GM19238 (cell line): ENCODE measurements around the gene MALT1.
"Not testable (repeated sequence)": the region's sequence is repeated elsewhere in the genome, so short reads cannot be mapped to it uniquely, and the experiment has no call there.

Experiments used
- DNase-seq: peaks from one replicate; pipeline ENCODE4 v3.0.0; 2011; ENCODE audit warnings: low spot score; ENCODE audit not compliant: insufficient read length

The MALT1 gene

DNA sequence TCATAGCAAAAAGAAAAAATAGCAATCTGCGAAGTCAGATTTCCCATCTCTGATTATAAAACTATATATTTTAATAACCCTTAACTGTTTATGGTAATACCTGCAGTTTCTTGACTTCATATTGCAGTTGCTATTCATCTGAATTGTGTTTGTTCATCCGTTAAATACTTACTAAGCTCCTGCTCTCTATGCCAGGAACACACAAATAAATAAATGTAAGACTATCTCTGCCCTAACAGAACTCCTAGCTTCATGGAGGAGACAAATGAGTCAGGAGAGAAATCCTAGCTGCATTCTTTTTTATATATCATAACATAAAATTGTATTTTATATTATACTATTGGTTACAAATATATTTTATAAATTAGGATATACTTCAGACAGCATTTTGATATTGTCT, 61.2 kb downstream of the MALT1 start:
- no peak for DNase-seq

- DNase-seq: no peak
Observed at GRCh38 chr18:58733866-58734265, 62.6 kb downstream of the MALT1 start.

- no peak for DNase-seq
Observed at GRCh38 chr18:58738322-58738721, 67.1 kb downstream of the MALT1 start.

DNA sequence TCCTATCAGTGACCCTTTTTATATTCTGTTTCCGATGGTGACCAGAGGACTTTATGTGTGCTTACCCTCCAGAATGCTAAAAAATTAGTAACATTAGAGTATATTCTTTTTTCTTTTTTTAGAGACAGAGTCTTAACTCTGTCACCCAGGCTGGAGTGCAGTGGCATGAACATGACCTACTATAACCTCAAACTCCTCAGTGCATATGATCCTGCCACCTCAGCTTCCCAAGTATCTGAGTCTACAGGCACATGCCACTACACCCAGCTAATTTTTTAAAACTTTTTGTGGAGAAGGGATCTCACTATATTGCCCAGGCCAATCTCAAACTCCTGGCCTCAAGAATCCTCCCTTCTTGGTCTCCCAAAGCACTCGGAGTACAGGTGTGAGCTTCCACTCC, 74.6 kb downstream of the MALT1 start:
- DNase-seq: no peak

- DNase-seq: no peak
Observed at GRCh38 chr18:58748899-58749595, 77.8 kb downstream of the MALT1 start.

DNA sequence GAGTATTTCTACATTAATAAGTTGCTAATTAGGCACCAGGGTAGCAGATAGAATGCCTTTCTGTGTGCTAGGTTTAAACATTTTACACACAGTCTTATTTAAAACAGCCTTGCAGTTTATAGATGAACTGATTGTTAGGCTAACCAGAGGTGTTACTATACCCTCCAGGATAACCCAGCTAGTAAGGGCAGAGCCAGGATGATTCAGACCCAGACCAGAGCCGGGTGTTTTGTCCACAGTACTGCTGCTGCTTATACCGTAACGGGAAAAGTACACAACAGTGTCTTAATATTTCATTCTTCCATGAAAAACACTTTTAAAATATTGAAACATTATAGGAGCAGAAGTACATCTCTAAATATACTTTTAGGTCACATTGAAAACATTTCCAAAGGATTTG, 82.7 kb downstream of the MALT1 start:
- no peak for DNase-seq

- DNase-seq: no peak
Observed at GRCh38 chr18:58754544-58755068, 83.3 kb downstream of the MALT1 start.

DNA sequence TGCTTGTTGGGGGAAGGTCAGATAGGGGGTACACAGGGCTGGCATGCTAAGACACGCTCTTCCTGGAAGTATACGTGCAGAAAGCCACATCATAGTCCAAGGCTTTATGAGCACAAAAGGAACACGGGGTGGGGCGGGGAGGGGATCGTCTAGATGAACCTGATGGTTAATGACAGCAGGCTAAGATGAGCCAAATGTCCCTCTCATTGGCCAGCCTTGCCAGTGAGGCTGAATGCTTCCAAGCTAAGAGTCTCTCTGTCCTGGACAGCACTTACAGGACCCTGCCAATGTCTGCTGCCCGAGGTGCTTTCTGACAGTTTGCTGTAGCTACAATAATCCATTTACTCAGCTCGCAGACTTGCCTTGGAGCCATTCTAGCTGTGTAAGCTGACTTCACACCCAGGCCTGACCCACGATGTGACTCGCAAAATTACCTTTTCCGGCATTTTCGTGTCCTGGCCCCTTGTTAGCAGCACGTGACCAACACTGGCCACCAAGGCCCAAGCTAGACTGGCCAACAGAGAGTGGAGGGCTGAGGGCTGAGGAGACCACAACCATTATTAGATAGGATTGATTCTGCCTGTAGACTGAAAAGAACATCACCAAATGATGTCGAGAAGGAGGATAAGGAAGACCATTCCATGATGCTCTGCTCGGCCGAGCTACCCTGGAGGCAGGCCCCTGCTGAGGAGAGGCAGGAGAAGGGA, 84.2 kb downstream of the MALT1 start:
- no peak for DNase-seq

GRCh38 chr18:58756148-58756547, 84.9 kb downstream of the MALT1 start:
- no peak for DNase-seq

- no peak for DNase-seq
Observed at GRCh38 chr18:58756596-58757240, 85.5 kb downstream of the MALT1 start.

- not testable (repeated sequence) for DNase-seq
Observed at GRCh38 chr18:58757351-58757750, 86.1 kb downstream of the MALT1 start.

DNA sequence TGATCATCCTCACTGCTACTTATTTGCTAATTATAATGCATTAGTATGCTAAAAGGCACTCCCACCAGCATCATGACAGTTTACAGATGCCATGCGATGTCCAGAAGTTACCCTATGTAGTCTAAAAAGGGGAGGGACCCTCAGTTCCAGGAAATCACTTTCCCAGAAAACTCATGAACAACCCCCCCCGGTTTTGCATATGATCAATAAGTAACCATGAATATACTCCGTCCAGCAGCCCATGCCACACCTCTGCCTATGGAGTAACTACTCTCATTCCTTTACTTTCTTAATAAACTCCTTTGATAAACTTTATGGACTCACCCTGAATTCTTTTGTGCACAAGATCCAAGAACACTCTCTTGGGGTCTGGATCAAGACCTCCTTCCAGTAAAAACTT, 86.8 kb downstream of the MALT1 start:
- no peak for DNase-seq

- no peak for DNase-seq
Observed at GRCh38 chr18:58758606-58759005, 87.3 kb downstream of the MALT1 start.

DNA sequence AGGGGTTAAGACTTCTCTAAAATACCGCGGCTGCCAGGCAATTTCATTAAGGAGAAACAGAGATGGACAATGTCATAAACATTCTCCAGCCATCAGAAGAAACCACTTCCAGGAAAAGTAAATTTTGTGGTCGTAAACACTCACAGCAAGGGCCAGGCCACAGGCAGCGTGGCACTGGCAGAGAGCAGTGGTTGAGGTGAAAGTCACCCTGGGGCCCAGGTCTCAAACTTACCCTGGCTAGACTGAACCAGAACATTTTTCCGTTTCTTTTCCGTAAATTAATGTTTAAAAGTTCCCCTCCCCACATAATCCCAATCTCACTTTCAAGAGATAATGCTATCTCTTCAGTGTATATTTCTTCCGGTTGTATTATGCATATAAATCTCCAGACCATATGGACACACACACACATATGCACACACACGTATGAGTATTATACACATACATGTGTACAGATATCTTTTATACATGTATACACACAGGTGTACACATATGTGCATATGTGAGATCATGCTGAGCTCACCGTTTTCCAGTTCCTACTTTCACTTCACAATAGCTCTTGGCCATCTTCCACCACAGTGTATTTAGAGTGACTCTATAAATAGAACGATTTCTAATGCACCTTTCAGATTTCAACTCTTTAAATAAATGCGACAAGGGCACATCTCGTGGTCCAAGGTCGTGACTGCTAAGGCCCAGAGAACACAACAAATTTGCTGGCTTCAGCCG, 90.1 kb downstream of the MALT1 start:
- DNase-seq: peak; percentile 38

DNA sequence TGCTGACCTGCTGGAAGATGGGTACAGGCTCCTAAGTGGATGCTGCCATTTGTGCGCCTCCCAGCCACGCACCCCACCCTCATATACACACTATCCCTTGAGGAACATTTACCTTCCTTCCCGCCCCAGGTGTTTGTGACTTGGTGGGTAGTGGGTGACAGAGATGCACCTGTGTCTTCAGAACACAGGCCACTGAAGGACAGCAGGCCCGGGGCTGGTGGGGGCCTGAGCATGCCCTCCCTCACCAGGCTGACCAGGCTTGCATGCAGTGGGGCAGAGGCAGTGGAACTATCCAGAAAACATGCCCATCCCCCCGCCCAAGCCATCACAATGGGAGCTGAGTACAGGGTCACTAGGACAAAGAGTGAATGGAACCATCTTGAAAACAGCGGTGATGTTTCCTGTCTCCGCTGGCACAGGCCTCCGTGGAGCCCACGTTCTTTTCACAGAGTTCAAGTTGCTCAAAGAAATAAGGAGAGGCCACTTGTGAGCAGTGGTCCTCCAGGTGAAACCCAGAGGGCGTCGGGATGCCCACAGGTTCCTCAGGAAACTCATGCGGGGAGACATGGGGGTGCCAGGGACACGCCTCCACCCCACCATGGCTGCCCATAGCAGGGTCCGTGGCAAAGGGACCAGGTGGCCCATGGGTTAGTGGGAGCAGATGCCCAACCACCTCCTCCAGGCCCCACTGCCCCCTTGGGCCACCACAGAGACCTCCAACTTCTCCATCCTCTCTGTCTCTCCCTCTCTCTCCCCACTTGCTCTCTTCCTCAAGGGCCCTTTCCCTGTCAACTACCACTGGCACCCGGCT, 90.9 kb downstream of the MALT1 start:
- DNase-seq: no peak

DNA sequence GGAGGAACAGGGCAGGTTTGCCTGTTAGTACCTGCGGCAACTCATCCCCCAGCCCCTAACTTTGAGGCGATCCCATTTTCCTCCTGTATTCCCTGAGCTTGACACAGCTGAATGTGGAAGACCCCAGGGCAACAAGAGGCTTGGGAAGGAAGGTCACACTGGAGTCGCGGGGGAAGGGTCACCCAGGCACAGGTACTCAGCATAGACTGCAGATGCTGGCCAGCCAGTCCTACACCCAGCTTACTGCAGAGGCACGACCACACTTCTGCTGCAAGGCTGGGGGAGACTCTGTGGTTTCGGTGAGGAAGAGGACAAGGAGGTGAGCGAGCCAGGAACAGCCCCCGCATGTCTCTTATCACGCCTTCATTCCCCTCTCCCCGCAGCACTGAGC, 91.5 kb downstream of the MALT1 start:
- DNase-seq: no peak

DNA sequence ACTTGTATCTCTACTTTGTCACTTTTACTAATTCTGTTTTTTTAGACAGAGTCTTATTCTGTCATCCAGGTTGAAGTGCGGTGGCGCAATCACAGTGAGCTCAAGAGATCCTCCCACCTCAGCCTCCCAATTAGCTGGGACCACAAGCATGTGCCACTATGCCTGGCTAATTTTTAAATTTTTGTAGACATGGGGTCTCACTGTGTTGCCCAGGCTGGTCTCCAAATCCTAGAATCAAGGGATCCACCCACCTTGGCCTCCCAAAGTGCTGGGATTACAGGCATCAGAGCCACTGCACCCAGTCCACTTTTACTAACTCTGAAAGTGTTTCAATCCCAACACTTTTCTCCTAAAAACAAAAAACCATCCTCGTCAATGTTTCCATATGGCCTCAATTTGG, 94.9 kb downstream of the MALT1 start:
- no peak for DNase-seq

- no peak for DNase-seq
Observed at GRCh38 chr18:58766946-58767345, 95.7 kb downstream of the MALT1 start.

DNA sequence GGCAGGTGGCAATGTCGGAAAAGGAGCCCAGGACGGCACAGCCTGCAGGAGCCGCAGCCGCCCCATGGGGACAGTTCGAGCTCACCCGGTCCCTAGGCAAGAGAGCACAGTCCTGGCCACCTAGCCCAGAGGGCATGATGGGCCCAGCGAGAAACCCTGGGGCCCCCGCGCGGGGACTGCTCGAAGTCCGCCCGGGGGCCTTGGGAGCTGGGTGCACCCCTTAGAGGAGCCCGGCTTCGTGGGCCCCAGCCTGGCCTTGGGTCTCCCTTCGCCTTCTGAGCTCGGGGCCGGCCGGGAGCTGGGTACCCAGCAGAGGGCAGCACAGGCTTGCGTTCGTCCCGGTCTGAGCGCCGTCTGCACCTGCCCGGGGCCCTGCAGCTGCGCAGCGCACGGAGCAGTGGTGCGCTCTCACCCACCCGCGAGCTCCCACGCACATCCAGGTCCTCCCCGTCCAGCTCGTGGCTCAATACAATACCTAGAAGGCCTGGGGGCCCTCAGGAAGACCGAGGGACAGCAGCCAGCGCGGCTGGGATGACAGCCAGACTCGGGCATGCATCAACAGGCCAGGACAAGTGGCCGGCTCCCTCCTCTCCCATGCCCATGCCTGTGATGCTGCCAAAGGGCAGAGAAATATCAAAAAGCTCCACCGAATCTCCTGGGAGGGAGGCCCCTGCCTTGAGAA, 97.2 kb downstream of the MALT1 start:
- peak; percentile 79 for DNase-seq

DNA sequence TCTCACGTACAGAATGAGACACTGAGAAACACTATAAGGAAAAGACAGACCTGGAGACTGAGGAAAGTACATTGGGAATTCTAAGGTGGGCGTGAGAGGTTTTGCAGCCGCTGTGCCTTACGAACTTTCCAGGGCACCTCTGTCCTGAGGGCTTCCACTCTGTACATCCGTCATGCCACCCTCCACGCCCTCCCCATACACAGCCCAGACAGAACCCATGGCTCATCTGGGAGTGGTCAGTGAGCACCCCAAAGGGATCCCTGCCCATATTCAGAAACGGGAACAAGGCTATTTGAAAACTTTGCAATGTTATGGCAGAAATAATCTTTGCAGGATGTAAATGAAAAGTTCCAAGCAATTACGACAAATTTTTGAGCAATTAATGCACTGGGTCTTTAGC, 98.1 kb downstream of the MALT1 start:
- DNase-seq: no peak
